Amniotic epithelial cell (primary cell): Measurements from ENCODE around the gene TP53RK.

Source experiments
- DNase-seq: peaks from one replicate; pipeline ENCODE4 v3.0.0-alpha.2; 2010; ENCODE audit warnings: low read depth

Gene TP53RK

DNA sequence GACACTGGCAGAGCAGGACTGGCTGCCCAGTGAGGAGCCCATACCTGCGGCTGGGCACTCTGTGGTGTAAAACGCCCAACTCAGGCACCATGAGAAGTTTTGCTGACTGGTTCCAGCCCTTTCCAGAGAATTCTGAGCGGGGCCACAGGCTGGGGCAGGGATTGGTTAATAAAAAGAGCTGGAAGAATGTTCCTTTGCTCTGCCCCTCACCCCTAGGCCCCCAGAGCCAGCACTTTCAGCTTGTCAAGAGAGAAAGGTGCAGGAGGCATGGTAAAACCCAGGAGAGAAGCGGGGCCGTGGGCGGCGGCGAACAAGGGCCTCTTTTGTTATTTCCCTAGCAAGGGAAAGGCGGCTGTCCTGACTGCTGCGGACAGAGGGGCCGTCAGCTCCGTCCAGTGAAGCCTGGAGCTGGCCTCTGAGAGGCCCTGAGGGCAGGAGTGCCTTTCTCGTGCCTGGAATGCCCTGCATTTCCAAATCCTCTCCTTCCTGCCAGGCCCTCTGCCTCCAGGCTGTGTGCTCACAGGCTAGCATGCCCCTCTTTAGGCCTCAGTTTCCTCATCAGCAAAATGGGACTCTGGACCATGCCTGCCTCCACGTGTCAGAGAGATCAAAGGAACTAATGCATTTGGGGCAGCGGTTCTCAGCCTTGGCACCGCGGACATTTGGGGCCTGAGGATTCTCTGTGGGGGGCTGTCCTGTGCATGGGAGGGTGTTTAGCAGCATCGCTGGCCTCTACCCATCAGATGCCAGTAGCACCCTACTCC lies 50.9 kb downstream of the TP53RK start:
- DNase-seq: no peak

DNA sequence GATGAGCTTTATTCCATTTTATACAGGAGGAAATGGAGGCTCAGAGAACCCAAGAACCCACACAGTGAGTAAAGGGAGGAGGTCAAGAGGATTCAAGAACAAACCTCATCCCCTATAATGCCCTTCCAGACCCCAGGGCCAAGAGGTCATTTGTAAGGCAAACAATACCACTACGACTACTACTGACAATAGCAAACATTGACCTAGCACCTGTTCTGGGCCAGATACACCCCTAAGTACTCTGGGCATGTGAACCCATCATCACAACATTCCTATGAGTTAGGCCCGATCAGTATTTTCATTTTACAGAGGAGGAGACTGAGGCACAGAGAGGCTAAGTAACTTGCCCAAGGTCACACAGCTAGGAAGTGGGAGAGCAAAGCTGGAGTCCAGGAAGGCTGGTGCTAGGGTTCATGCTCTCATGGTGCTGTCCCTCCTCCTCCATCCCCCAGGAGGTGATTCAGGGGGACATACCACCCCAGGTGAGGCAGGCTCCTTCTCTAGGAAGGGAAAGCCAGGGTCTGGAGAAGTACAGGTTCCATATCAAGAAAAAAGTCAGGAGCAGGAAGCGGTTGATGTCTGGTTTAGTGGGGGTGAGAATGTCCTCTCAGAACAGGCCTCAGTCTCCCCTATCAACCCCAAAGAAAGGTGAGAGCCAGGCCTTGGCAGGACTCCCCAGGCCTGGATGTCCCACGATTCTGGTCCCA lies 51.7 kb downstream of the TP53RK start:
- no peak for DNase-seq

DNA sequence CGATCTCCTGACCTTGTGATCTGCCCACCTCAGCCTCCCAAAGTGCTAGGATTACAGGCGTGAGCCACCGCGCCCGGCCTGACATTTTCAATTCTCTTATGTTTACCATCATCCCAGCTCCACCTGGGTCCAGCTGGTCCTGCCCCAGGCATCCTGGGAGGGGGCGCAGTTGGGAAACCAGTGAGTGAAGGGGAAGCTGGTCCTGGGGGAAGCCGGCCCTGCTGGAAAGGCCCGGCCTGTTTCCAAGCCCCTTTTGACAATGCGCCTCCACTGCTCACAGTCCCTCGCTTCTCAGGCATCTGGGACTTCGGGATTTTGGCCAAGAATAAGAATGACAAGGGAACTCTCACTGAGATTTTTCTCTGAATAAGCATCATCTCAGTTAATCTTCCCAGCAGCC lies 52.2 kb downstream of the TP53RK start:
- DNase-seq: no peak

GRCh38 chr20:46636514-46636913 lies 52.7 kb downstream of the TP53RK start:
- DNase-seq: no peak

DNA sequence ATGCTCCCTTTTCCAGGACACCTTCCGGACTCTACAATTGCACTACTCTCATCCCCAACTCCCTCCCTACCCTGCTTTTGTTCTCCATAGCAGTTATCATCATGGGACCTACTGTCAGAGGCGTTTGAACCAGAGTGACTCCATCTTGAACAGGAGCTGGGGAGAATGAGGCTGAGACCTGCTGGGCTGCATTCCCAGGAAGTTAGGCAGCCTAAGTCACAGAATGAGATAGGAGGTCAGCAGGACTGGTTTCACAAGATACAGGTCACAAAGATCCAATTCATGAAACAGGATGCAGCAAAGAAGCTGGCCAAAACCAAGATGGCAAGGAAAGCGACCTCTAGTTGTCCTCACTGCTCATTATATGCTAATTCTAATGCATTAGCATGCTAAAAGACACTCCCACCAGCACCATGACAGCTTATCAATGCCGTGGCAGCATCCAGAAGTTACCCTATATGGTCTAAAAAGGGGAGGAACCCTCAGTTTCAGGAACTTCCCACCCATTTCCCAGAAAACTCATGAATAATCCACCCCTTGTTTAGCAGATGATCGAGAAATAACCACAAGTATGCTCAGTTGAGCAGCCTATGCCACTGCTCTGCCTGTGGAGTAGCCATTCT lies 53.6 kb downstream of the TP53RK start:
- DNase-seq: no peak

- DNase-seq: no peak
Observed at GRCh38 chr20:46634528-46634927, 54.7 kb downstream of the TP53RK start.
